ENCODE results near the gene BIRC6. TPM values are rescaled to one million over a fixed set of nuclear protein-coding genes. Genes with fewer than 3 reads are reported as not detected.
"Not testable (repeated sequence)": the region's sequence is repeated elsewhere in the genome, so short reads cannot be mapped to it uniquely, and the experiment has no call there.

The BIRC6 gene
- total RNA-seq, 2 donors from 2014 or later = 95.9 to 108 TPM

DNA sequence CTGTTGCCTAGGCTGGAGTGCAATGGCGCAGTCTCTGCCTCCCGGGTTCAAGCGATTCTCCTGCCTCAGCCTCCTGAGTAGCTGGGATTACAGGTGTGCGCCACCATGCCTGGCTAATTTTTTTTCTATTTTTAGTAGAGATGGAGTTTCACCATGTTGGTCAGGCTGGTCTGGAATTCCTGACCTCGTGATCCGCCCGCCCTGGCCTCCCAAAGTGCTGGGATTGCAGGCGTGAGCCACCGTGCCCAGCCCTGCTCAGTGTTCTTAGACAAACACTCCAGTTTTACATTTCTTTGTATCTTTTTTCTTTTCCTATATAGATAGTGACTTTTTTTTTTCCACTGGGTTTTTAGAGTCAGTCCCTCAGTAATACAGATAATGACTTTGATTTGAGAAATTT lies 7.5 kb downstream of the BIRC6 start:
- DNase-seq (ENCODE audit: low spot score in 2 of 2); H3K9me3 Mint-ChIP-seq; ATAC-seq: not testable (repeated sequence)
- peaks cover 1 to 16% of the 10 kb centered on the region in 2 donors for H3K36me3 Mint-ChIP-seq
- peak overlapping the region; percentile 53 to 61 for H3K27ac Mint-ChIP-seq

DNA sequence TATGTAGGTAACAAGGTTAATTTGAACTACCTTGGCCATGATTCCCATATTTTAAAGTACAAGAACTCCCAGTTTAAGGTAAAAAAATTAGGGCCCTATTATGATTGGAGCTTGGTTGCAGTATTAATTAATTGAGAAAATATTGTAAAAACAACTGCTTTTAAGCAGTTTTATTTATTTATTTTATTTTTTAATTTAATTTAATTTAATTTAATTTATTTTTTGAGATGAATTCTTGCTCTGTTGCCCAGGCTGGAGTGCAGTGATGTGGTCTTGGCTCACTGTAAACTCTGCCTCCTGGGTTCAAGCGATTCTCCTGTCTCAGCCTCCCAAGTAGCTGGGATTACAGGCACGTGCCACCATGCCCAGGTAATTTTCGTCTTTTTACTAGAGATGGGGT lies 8.9 kb downstream of the BIRC6 start:
- DNase-seq (ENCODE audit: low spot score in 2 of 2); ATAC-seq; H3K9me3 Mint-ChIP-seq; H3K27ac Mint-ChIP-seq: not testable (repeated sequence)
- H3K36me3 Mint-ChIP-seq = peaks cover 0 to 13% of the 10 kb centered on the region in 2 donors

DNA sequence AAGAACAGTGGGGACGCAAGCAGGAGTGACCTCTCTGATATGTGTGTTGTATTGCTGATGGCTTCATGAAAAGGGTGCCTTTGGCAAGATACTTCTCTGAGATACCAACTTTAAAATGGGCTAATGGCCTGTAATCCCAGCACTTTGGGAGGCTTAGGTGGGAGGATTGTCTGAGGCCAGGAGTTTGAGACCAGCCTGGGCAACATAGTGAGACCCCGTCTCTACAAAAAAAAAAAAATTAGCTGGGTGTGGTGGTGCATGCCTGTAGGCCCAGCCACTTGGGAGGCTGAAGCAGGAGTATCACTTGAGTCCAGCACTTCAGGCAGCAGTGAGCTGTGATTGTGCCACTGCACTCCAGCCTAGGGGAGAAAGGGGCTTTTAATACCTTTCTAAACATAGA lies 9.8 kb downstream of the BIRC6 start:
- DNase-seq (ENCODE audit: low spot score in 2 of 2) = no peak
- Mint-ChIP-seq H3K27ac (no peak overlapping the region), H3K36me3 (peaks cover 0 to 10% of the 10 kb centered on the region in 2 donors), H3K9me3 (peaks cover 0 to 3% of the 10 kb centered on the region in 2 donors)
- no peak for ATAC-seq

DNA sequence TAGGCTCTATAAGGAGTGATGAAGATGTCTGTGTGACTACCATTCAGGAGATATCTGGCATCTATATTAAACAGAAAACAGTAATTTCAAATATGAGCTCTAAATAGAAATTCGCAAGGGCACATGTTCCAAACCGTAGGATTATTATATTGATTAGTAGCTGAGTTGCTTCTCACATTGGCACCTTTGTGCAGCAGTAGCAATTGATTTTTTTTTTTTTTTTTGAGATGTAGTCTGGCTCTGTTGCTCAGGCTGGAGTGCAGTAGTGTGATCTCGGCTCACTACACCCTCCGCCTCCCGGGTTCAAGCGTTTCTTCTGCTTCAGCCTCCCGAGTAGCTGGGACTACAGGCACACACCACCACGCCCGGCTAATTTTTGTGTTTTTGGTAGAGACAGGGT lies 12.4 kb downstream of the BIRC6 start:
- ATAC-seq = no peak
- H3K27ac Mint-ChIP-seq = no peak overlapping the region

DNA sequence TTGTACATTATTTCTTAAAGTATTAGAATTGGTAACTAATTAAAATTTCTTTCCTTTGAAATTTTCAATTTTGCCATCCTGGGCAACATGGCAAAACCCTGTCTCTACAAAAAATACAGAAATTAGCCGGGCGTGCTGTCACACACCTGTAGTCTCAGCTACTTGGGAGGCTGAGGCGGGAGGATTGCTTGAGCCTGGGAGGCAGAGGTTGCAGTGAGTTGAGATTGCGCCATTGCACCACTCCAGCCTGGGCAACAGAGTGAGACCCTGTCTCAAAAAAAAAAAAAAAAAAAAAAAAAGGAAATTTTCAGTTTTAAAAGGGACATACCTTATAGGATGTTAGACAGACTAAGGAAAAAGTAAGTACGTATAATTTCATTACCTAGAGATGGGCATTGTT lies 14.1 kb downstream of the BIRC6 start:
- not testable (repeated sequence) for H3K27ac Mint-ChIP-seq; H3K9me3 Mint-ChIP-seq; ATAC-seq; H3K36me3 Mint-ChIP-seq; DNase-seq (ENCODE audit: low spot score in 2 of 2)

More for the DNA sequence above, 12.4 kb downstream of the BIRC6 start:
- DNase-seq (ENCODE audit: low spot score in 2 of 2) = no peak
- Mint-ChIP-seq H3K9me3 (no peaks in the 10 kb centered on the region), H3K36me3 (peaks cover 0 to 6% of the 10 kb centered on the region in 2 donors)

DNA sequence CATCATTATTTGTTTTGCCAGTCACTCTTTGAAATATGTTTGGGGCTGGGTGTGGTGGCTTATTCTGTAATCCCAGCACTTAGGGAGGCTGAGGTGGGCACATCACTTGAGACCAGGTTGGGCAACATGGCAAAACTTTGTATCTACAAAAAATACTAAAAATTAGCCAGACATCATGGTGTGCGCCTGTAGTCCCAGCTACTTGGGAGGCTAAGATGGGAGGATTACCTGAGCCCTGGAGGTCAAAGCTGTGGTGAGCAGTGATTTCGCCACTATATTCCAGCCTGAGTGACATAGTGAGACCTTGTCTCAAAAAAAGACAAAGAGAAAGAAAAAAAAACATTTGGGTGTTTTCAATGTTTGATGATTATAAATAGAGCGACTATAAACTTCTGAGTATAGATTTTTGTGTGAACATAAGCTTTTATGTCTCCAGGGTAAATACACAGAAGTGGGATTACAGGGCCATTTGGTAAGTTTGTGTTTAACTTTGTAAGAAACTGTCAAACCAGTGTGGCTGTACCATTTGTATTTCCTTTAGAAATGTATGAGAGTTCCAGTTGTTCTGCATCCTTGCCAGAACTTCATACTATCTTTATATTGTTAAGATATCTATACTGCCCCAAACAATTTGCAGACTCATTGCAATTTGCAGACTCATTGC lies 15.8 kb downstream of the BIRC6 start:
- no peak overlapping the region for H3K27ac Mint-ChIP-seq
- DNase-seq (ENCODE audit: low spot score in 2 of 2) = no peak
- ATAC-seq = no peak
- no peaks in the 10 kb centered on the region for H3K9me3 Mint-ChIP-seq
- H3K36me3 Mint-ChIP-seq = no peaks in the 10 kb centered on the region

DNA sequence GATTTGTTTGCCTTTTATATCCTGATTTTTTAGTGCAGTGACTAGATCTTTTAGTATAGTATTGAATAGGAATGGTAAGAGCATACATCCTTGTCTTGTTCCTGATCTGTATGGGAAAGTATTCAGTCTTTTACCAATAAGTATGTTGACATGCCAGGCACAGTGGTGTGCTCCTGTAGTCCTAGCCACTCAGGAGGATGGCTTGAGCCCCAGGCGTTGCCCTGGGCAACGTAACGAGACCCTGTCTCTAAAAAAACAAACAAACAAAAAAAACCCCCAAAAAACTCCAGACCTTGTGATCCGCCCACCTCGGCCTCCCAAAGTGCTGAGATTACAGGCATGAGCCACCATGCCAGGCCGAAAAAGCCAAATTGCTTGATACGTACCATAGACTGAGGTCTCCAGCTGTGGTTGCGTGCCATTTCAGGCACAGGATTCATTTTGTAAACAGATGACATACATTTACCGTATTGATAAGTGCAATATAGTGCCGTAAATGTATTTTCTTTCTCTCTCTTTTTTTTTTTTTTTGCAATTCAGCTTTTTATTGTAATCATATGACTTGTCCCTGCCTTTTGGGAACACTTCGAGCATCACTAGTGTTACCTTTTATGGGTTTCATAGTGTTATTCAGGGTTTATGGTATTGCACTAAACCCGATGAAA lies 18.5 kb downstream of the BIRC6 start:
- H3K27ac Mint-ChIP-seq = no peak overlapping the region

DNA sequence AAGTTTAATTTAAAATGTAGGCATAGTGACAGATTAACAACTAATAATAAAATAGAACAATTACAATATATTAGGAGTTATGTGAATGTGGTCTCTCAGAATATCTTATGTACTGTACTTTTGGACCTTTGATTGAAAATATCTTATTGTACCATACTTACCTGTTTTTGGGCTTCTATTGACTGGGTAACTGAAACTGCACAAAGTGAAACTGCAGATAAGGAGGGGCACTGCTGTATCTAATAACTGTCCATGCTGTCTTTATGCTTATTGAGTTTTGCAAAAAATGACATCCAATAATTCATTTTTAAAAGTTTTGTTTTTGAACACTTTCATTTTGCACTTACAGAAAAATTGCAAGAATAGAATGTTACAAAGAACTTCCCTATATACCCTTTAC lies 19.9 kb downstream of the BIRC6 start:
- ATAC-seq = no peak
- Mint-ChIP-seq H3K9me3 (no peaks in the 10 kb centered on the region), H3K27ac (no peak overlapping the region), H3K36me3 (peaks cover under 1 to 4% of the 10 kb centered on the region in 2 donors)
- DNase-seq (ENCODE audit: low spot score in 2 of 2) = no peak

More for the DNA sequence above, 18.5 kb downstream of the BIRC6 start:
- Mint-ChIP-seq H3K36me3 (no peaks in the 10 kb centered on the region), H3K9me3 (no peaks in the 10 kb centered on the region)
- DNase-seq (ENCODE audit: low spot score in 2 of 2) (no peak), ATAC-seq (no peak)

DNA sequence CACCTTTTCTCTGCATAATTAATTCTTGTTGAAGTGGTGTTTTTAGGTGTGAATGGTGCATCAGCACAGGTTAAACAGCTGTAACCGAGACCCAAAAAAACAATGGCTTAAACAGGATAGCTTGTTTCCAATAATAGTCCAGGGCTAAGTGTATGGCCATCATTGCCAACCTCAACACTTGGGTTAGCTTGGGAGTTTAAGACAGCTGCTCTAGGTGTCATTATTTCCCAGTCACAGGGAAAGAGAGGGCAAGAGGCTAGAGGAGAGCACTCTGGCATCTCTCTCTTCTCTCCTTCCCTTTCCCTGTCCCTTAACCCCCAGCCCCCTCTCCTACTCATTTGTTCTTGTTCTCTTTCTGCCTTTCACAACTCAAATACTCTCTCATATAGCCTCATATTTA lies 21.1 kb downstream of the BIRC6 start:
- no peak for ATAC-seq
- H3K9me3 Mint-ChIP-seq = no peaks in the 10 kb centered on the region

DNA sequence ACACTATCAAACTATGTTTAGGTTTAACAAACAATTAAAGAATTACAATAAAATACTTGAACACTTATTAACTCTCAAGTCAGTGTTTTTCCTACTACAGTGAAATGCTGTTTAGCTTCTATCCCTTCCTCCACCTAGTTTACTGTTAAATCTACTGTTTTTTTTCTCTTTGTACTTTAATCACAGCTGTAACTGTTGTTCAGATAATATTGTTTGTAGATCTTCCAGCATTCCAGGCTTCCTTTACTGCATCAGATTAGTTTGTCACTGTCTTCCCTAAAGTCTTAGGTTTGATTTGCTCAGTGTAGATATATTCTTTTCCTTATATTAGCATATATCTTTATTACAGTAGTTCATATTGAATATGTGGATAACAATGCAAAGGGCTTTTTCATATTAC lies 22.5 kb downstream of the BIRC6 start:
- H3K36me3 Mint-ChIP-seq = peaks cover 5 to 11% of the 10 kb centered on the region in 2 donors
- H3K27ac Mint-ChIP-seq = no peak overlapping the region
- no peaks in the 10 kb centered on the region for H3K9me3 Mint-ChIP-seq
- DNase-seq (ENCODE audit: low spot score in 2 of 2) (no peak), ATAC-seq (no peak)

More for the DNA sequence above, 21.1 kb downstream of the BIRC6 start:
- DNase-seq (ENCODE audit: low spot score in 2 of 2) = no peak
- Mint-ChIP-seq H3K27ac (no peak overlapping the region), H3K36me3 (peaks cover 5 to 11% of the 10 kb centered on the region in 2 donors)

DNA sequence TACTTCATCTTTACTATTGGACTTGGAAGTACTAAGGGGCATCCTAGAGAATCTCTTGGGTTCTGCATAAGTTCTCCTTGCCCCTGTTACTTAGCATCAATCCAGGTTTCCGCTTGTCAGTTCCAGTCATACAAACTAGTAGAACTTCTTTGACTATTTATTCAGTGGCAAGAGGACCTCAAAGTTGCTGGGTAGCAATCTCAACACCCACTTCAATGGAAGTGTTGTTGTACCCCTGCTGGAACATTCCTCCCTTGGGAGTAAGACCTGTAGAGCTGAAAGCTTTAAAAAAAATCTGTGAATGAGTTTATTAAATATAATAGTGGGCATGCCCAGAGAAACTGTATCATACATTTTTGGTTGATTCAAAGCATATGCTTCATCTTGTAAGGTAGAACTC lies 27.0 kb downstream of the BIRC6 start:
- DNase-seq (ENCODE audit: low spot score in 2 of 2) (no peak), ATAC-seq (no peak)
- peaks cover 9 to 11% of the 10 kb centered on the region in 2 donors for H3K36me3 Mint-ChIP-seq
- H3K27ac Mint-ChIP-seq = no peak overlapping the region
- no peaks in the 10 kb centered on the region for H3K9me3 Mint-ChIP-seq

DNA sequence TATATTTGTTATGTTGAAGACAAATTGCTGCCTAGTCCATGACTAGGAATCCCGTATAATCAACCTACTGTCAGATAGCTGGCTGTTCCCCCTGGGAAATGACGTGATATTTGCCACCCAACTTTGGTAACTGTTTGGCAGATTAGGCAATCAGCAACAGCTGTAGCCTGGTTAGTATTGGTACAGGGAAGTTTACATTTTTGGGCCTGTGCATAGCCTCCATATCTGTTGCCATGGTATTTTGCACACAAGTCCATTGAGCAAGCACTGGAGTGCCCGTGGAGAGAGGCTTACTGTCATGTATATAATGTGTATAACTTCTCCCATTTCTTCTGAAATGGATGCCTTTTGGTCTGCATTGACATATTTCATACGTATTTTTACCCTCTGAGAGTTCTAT lies 27.7 kb downstream of the BIRC6 start:
- Mint-ChIP-seq H3K9me3 (no peaks in the 10 kb centered on the region), H3K36me3 (peaks cover 9 to 11% of the 10 kb centered on the region in 2 donors), H3K27ac (no peak overlapping the region)
- ATAC-seq = no peak
- DNase-seq (ENCODE audit: low spot score in 2 of 2) = no peak

DNA sequence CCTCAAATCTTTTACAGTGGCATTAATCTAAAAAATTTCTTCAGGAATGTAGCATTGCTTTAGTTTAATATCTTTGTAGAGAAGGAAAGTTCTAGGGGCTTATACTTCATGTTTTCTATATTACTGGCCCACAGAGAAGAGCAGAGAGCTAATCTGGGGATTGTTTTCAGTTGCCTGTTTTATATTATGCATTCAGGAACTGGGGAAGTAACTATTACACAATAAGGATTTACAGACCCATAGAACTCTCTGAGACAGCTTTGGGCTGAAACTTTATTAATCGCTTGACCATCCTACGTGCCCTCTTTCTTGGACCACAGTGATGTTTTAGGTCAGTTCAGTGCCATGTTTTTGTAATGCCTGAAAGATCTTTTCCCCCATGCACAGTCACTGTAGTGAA lies 29.9 kb downstream of the BIRC6 start:
- DNase-seq (ENCODE audit: low spot score in 2 of 2) (no peak), ATAC-seq (no peak)
- H3K27ac Mint-ChIP-seq = no peak overlapping the region
- H3K9me3 Mint-ChIP-seq = no peaks in the 10 kb centered on the region
- H3K36me3 Mint-ChIP-seq = peaks cover 9 to 10% of the 10 kb centered on the region in 2 donors

DNA sequence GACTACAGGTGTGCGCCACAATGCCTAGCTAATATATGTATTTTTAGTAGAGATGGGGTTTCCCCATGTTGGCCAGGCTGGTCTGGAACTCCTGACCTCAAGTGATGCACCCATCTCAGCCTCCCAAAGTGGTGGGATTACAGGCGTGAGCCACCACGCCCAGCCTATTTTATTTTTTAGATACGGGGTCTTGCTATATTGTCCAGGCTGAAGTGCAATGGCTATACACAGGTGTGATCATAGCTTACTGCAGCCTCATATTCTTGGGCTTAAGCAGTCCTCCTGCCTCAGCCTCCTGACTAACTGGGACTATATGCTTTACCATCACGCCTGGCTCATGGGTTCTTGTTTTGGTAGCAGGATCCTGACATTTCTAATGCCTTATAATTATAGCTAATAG lies 42.4 kb downstream of the BIRC6 start:
- Mint-ChIP-seq H3K27ac (no peak overlapping the region), H3K36me3 (peaks cover 0 to 5% of the 10 kb centered on the region in 2 donors), H3K9me3 (no peaks in the 10 kb centered on the region)
- no peak for ATAC-seq
- no peak for DNase-seq (ENCODE audit: low spot score in 2 of 2)

DNA sequence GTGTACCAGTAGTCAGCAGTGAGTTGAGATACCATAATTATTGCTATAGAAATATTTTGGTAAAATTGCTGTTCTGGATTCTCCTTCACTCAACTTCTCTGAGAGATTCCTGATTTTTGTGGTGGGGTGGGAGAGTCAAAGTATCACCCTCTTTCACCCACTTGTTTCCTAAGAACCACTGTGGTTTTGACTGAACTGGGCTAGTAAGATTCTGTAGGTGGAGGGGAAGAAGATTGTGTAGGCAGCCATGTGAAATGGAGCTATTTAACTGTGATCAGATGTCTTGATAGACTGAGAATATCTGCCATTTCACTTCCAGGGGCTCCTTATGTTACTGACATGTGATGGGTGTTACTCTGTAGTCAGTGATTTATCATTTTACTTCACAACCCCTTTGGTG lies 45.3 kb downstream of the BIRC6 start:
- no peaks in the 10 kb centered on the region for H3K9me3 Mint-ChIP-seq
- H3K27ac Mint-ChIP-seq = peak overlapping the region in 1 of 2 donors; percentile 52
- no peaks in the 10 kb centered on the region for H3K36me3 Mint-ChIP-seq
- ATAC-seq = no peak
- no peak for DNase-seq (ENCODE audit: low spot score in 2 of 2)

DNA sequence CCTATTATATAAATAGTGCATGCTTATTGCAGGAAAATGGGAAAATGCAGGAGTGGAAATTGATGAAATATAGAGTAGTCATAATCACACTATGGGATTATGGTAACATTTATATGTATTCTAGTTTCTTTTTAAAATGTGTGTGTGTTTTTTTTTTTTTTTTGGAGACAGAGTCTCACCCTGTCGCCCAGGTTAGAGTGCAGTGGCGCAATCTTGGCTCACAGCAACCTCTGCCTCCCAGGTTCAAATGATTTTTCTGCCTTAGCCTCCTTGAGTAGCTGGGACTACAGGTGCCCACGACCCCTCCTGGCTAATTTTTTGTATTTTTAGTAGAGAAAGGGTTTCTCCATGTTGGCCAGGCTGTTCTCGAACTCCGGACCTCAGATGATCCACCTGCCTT lies 47.0 kb downstream of the BIRC6 start:
- Mint-ChIP-seq H3K27ac (no peak overlapping the region), H3K9me3 (no peaks in the 10 kb centered on the region), H3K36me3 (no peaks in the 10 kb centered on the region)
- DNase-seq (ENCODE audit: low spot score in 2 of 2) = no peak
- ATAC-seq = no peak

DNA sequence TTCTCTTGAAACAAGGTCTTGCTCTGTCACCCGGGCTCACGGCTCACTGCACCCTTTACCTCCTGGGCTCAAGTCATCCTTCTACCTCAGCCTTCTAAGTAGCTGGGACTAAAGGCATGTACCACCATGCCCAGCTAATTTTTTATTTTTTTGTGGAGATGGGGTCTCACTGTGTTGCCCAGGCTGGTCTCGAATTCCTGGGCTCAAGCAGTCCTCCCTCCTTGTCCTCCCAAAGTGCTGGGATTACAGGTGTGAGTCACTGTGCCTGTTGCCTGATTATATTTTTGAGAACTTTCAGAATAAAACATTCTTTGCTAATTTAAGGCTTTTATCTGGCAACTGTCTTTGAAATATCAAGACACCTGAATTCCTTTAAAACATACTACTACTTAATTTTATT lies 47.9 kb downstream of the BIRC6 start:
- Mint-ChIP-seq H3K36me3 (no peaks in the 10 kb centered on the region), H3K9me3 (no peaks in the 10 kb centered on the region), H3K27ac (peak overlapping the region in 1 of 2 donors; percentile 85)
- DNase-seq (ENCODE audit: low spot score in 2 of 2) (no peak), ATAC-seq (no peak)

DNA sequence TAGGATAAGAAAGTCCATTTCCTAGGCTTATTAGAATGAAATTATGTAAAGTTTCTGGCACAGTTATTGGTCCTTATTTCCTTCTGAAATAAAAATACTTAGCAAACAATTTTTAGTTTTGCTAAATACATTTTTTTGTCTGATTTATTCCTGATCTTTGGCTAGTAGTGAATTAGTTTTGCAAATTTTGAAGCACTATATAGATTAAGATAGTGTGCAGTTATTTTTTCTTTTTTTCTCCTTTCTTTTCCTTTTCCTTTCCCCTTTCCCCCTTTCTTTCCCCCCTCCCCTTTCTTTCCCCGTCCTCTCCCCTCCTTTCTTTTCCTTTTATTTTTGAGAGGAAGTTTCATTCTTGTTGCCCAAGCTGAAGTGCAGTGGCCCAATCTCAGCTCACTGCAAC lies 59.7 kb downstream of the BIRC6 start:
- no peaks in the 10 kb centered on the region for H3K9me3 Mint-ChIP-seq
- H3K36me3 Mint-ChIP-seq = peaks cover 0 to 40% of the 10 kb centered on the region in 2 donors
- DNase-seq (ENCODE audit: low spot score in 2 of 2) (no peak), ATAC-seq (no peak)
- no peak overlapping the region for H3K27ac Mint-ChIP-seq
